GM11168 (cell line): ENCODE results near the gene AMN1.
"Not testable (repeated sequence)": the region's sequence is repeated elsewhere in the genome, so short reads cannot be mapped to it uniquely, and the experiment has no call there.

Experiments used
- in situ Hi-C: fragments of 300-500 bp; cut with MboI; formaldehyde crosslinking; loops from one replicate; pipeline ENCODE4 v1.12.0; 2022; ENCODE audit warnings: low sequenced_read_pairs; ENCODE audit not compliant: unreplicated experiment

AMN1 gene

GRCh38 chr12:31736472-31736871 lies 7.7 kb upstream of the AMN1 start:
- in situ Hi-C loops = no loop called here

- in situ Hi-C loops = not testable (repeated sequence)
Measured at GRCh38 chr12:31733549-31734432, 5.0 kb upstream of the AMN1 start.

GRCh38 chr12:31732926-31733548 lies 4.2 kb upstream of the AMN1 start:
- in situ Hi-C loops = no loop called here

GRCh38 chr12:31731203-31731602 lies 2.4 kb upstream of the AMN1 start:
- in situ Hi-C loops = not testable (repeated sequence)

GRCh38 chr12:31729705-31730104 lies 884 bp upstream of the AMN1 start:
- in situ Hi-C loops = no loop called here

GRCh38 chr12:31728289-31728916 lies 418 bp downstream of the AMN1 start:
- in situ Hi-C loops = no loop called here

GRCh38 chr12:31727192-31727591 lies 1.6 kb downstream of the AMN1 start:
- in situ Hi-C loops = no loop called here

GRCh38 chr12:31726575-31726974 lies 2.2 kb downstream of the AMN1 start:
- in situ Hi-C loops = no loop called here

- in situ Hi-C loops = no loop called here
Measured at GRCh38 chr12:31724557-31724956, 4.3 kb downstream of the AMN1 start.

GRCh38 chr12:31722580-31722979 lies 6.2 kb downstream of the AMN1 start:
- in situ Hi-C loops = no loop called here

- in situ Hi-C loops = not testable (repeated sequence)
Measured at GRCh38 chr12:31718542-31719198, 10.2 kb downstream of the AMN1 start.

GRCh38 chr12:31716998-31717397 lies 11.8 kb downstream of the AMN1 start:
- in situ Hi-C loops = not testable (repeated sequence)

GRCh38 chr12:31715283-31715825 lies 13.5 kb downstream of the AMN1 start:
- in situ Hi-C loops = no loop called here

GRCh38 chr12:31714406-31715271 lies 14.2 kb downstream of the AMN1 start:
- in situ Hi-C loops = no loop called here

GRCh38 chr12:31712877-31713276 lies 15.9 kb downstream of the AMN1 start:
- in situ Hi-C loops = no loop called here

GRCh38 chr12:31710021-31710818 lies 18.6 kb downstream of the AMN1 start:
- in situ Hi-C loops = no loop called here

- in situ Hi-C loops = not testable (repeated sequence)
Measured at GRCh38 chr12:31708118-31708517, 20.7 kb downstream of the AMN1 start.

- in situ Hi-C loops = no loop called here
Measured at GRCh38 chr12:31705621-31706020, 23.2 kb downstream of the AMN1 start.

GRCh38 chr12:31702047-31702446 lies 26.8 kb downstream of the AMN1 start:
- in situ Hi-C loops = no loop called here
